Breast epithelium (tissue), 4 donors: Measurements from ENCODE around the gene MOXD1. TPM values are rescaled to one million over a fixed set of nuclear protein-coding genes. Genes with fewer than 3 reads are reported as not detected.

Experiments used
- DNase-seq, 2 donors: peaks; one replicate each; pipeline ENCODE4 v3.0.0-alpha.2; 2019; ENCODE audit warnings: low spot score in 2 of 2
- H3K27ac ChIP-seq, 2 donors: fragments of 200-600 bp; sonication (generic) in 1 of 2; one replicate each; pipeline ENCODE4 v1.5.1; 2016 to 2019; ENCODE audit warnings: mild to moderate bottlenecking in 1 of 2
- H3K27me3 ChIP-seq, 2 donors: fragments of 200-600 bp; sonication (generic) in 1 of 2; one replicate each; pipeline versions ENCODE4 v1.5.1 to v1.6.0; 2017 to 2019; ENCODE audit warnings: control low read depth in 1 of 2, mild to moderate bottlenecking in 1 of 2
- H3K36me3 ChIP-seq: fragments of 200-600 bp; one replicate; pipeline ENCODE4 v1.5.1; 2019
- H3K4me1 ChIP-seq, 2 donors: fragments of 200-600 bp; sonication (generic); one replicate each; pipeline ENCODE4 v1.5.1; 2016 to 2019; ENCODE audit warnings: control low read depth in 1 of 2
- H3K4me3 ChIP-seq, 3 donors: fragments of 200-600 bp; sonication (generic); 1 replicate in 2 of 3; 2 replicates in 1 of 3; pipeline ENCODE4 v1.5.1; 2016 to 2019; ENCODE audit warnings: mild to moderate bottlenecking in 3 of 3, moderate library complexity in 2 of 3
- H3K9me3 ChIP-seq, 2 donors: fragments of 200-600 bp; sonication (generic) in 1 of 2; one replicate each; pipeline ENCODE4 v1.5.1; 2016 to 2019; ENCODE audit warnings: control low read depth in 1 of 2
- CTCF ChIP-seq, 3 donors: fragments of 450-650 bp; IDR thresholded peaks; one replicate each; pipeline ENCODE4 v1.5.1; 2016 to 2017; ENCODE audit warnings: antibody characterized with exemption in 3 of 3, mild to moderate bottlenecking in 3 of 3, moderate library complexity in 3 of 3
- POLR2A ChIP-seq: fragments of 450-650 bp; IDR thresholded peaks from one replicate; pipeline ENCODE4 v1.6.1; 2016; ENCODE audit warnings: antibody characterized with exemption, mild to moderate bottlenecking, moderate library complexity
- POLR2AphosphoS5 ChIP-seq, 3 donors: sonication (generic); formaldehyde crosslinking; IDR thresholded peaks; one replicate each; pipeline ENCODE4 v1.6.1; 2017; ENCODE audit warnings: antibody characterized with exemption in 3 of 3
- intact Hi-C: fragments of 100-400 bp; cut with DNase I; formaldehyde crosslinking; loops from one replicate; pipeline ENCODE4 v1.15.1; 2023; ENCODE audit warnings: low total_unique reads
- total RNA-seq, 3 donors: library from RNA; depleted of rRNA; stranded (reverse); fragments of >200 nt; gene quantifications; one replicate each; pipeline ENCODE4 v1.1.0, GENCODE V29; 2016

The MOXD1 gene
- total RNA-seq, 3 donors from 2014 or later = 1.8 to 2.9 (median 1.9) TPM

- no peak for DNase-seq
- Histone ChIP-seq H3K4me3 (no peak overlapping the region), H3K36me3 (no peaks in the 10 kb centered on the region), H3K4me1 (no peaks in the 10 kb centered on the region), H3K27me3 (no peaks in the 10 kb centered on the region), H3K27ac (no peak overlapping the region), H3K9me3 (peaks cover 0 to 8% of the 10 kb centered on the region in 2 donors)
- intact Hi-C loops = no loop called here
- no peak for TF ChIP-seq POLR2A
- TF ChIP-seq CTCF (IDR thresholded peaks at IDR 0.05) = no peak
- no peak for TF ChIP-seq POLR2AphosphoS5 (IDR thresholded peaks at IDR 0.05)
Measured at GRCh38 chr6:132251711-132252110, 149.6 kb downstream of the MOXD1 start.

- H3K4me1 ChIP-seq = no peaks in the 10 kb centered on the region
- intact Hi-C loops = no loop called here
- DNase-seq = no peak
- no peaks in the 10 kb centered on the region for H3K27me3 ChIP-seq
- H3K27ac ChIP-seq = no peak overlapping the region
- H3K36me3 ChIP-seq = no peaks in the 10 kb centered on the region
- peaks cover 0 to 8% of the 10 kb centered on the region in 2 donors for H3K9me3 ChIP-seq
- TF ChIP-seq POLR2A = no peak
- TF ChIP-seq POLR2AphosphoS5 (IDR thresholded peaks at IDR 0.05) = no peak
- TF ChIP-seq CTCF (IDR thresholded peaks at IDR 0.05) = no peak
- H3K4me3 ChIP-seq = no peak overlapping the region
Measured at GRCh38 chr6:132247381-132248159, 153.7 kb downstream of the MOXD1 start.

GRCh38 chr6:132246632-132247270 is 154.5 kb downstream of the MOXD1 start:
- Histone ChIP-seq H3K27ac (no peak overlapping the region), H3K27me3 (no peaks in the 10 kb centered on the region), H3K36me3 (no peaks in the 10 kb centered on the region), H3K4me3 (no peak overlapping the region), H3K4me1 (no peaks in the 10 kb centered on the region), H3K9me3 (peaks cover 0 to under 1% of the 10 kb centered on the region in 2 donors)
- DNase-seq = no peak
- intact Hi-C loops = no loop called here
- no peak for TF ChIP-seq POLR2AphosphoS5 (IDR thresholded peaks at IDR 0.05)
- TF ChIP-seq CTCF (IDR thresholded peaks at IDR 0.05) = no peak
- TF ChIP-seq POLR2A = no peak

- no peak for DNase-seq
- no peak overlapping the region for H3K4me3 ChIP-seq
- H3K27ac ChIP-seq = no peak overlapping the region
- no peaks in the 10 kb centered on the region for H3K27me3 ChIP-seq
- intact Hi-C loops = no loop called here
- no peaks in the 10 kb centered on the region for H3K36me3 ChIP-seq
- H3K9me3 ChIP-seq = no peaks in the 10 kb centered on the region
- TF ChIP-seq POLR2AphosphoS5 (IDR thresholded peaks at IDR 0.05) (no peak), CTCF (IDR thresholded peaks at IDR 0.05) (no peak), POLR2A (no peak)
- no peaks in the 10 kb centered on the region for H3K4me1 ChIP-seq
Measured at GRCh38 chr6:132246120-132246617, 155.1 kb downstream of the MOXD1 start.

Other genes with a start within 250 kb of the MOXD1 start
- gene STX7, start 111.6 kb upstream of the MOXD1 start, total RNA-seq = 10 to 100 TPM; 28.5 to 67.4 (median 37.8) TPM
- not detected for gene TAAR9, start 136.8 kb upstream of the MOXD1 start, total RNA-seq
- gene TAAR8, start 151.2 kb upstream of the MOXD1 start, total RNA-seq = not detected
- gene TAAR6, start 168.8 kb upstream of the MOXD1 start, total RNA-seq = not detected
- not detected for gene TAAR5, start 188.3 kb upstream of the MOXD1 start, total RNA-seq
- gene TAAR2, start 222.8 kb upstream of the MOXD1 start, total RNA-seq = not detected